Lower lobe of right lung (tissue), 2 donors: ENCODE data around the gene WDR86. TPM values are rescaled to one million over a fixed set of nuclear protein-coding genes. Genes with fewer than 3 reads are reported as not detected.

ENCODE experiments used
- ATAC-seq, 2 donors: fragments of 200-7000 bp; cut with Tn5 transposase; one replicate each; pipeline ENCODE4 v1.9.1; 2020 to 2022; ENCODE audit warnings: mild to moderate bottlenecking in 2 of 2, moderate library complexity in 2 of 2
- DNase-seq: peaks from one replicate; pipeline ENCODE4 v3.0.0-alpha.2; 2020
- H3K27ac ChIP-seq: fragments of 200-600 bp; one replicate; pipeline ENCODE4 v1.8.0; 2022
- H3K27me3 ChIP-seq: fragments of 200-600 bp; one replicate; pipeline ENCODE4 v1.8.0; 2022; ENCODE audit warnings: low read depth
- H3K36me3 ChIP-seq: fragments of 200-600 bp; one replicate; pipeline ENCODE4 v1.8.0; 2022; ENCODE audit warnings: mild to moderate bottlenecking
- H3K4me1 ChIP-seq: fragments of 200-600 bp; one replicate; pipeline ENCODE4 v1.8.0; 2022
- H3K4me3 ChIP-seq: fragments of 200-600 bp; one replicate; pipeline ENCODE4 v1.8.0; 2022; ENCODE audit warnings: mild to moderate bottlenecking
- H3K9me3 ChIP-seq: fragments of 200-600 bp; one replicate; pipeline ENCODE4 v1.8.0; 2022
- CTCF ChIP-seq: fragments of 200-600 bp; IDR thresholded peaks from one replicate; pipeline ENCODE4 v1.8.0; 2022; ENCODE audit warnings: antibody characterized with exemption, mild to moderate bottlenecking
- intact Hi-C: fragments of 100-400 bp; cut with DNase I; formaldehyde crosslinking; loops from one replicate; pipeline ENCODE4 v1.11.0; 2022
- total RNA-seq: library from RNA; stranded (reverse); fragmentation: NEBNext Ultra II Directional; extraction: Animal tissue kit (Norgen Biotek cat#: 25700); gene quantifications from one replicate; pipeline ENCODE4 v1.2.1, GENCODE V29; 2021
- donor health status: DM: no; HTN: yes; CAD: no; lungs with severe emphysema.

The WDR86 gene
- total RNA-seq, 1 donor from 2014 or later, result 4.4 TPM

DNA sequence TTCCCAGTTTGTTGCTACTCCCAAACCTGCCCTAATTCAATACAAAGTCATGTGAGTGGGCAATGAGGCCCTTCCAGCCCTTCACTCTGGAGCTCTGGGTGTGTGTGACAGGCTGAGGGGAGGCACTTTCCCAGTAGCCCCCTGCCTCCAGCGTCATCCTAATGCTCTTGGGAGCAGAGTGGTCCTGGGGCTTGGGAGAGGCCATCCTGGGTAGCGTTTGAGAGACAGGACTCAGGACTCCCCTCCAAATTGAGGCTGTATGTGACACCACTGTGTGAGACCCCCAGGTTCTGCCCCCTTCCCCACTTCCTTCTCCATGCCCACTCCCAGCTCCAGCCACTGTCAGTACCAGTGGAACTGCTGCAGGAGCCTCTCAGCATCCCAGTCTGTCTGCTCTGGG is 36.6 kb upstream of the WDR86 start:
- no peak for ATAC-seq
- H3K27ac ChIP-seq, result no peak overlapping the region
- no peak for TF ChIP-seq CTCF
- no peak for DNase-seq
- no peaks in the 10 kb centered on the region for H3K36me3 ChIP-seq
- H3K4me3 ChIP-seq, result no peak overlapping the region
- no peaks in the 10 kb centered on the region for H3K9me3 ChIP-seq
- H3K4me1 ChIP-seq, result peaks cover 10% of the 10 kb centered on the region
- H3K27me3 ChIP-seq, result peaks cover 4% of the 10 kb centered on the region
- intact Hi-C loops, result loop anchor here (10.0 kb wide), 1 partner anchor 72 kb away; no protein-coding TSS in a partner anchor

GRCh38 chr7:151444632-151445031 is 34.8 kb upstream of the WDR86 start:
- intact Hi-C loops, result loop anchor here (10.0 kb wide), 1 partner anchor 70 kb away; no protein-coding TSS in a partner anchor
- Histone ChIP-seq H3K27me3 (peaks cover 9% of the 10 kb centered on the region), H3K4me1 (peaks cover 22% of the 10 kb centered on the region), H3K9me3 (no peaks in the 10 kb centered on the region), H3K4me3 (no peak overlapping the region), H3K27ac (no peak overlapping the region), H3K36me3 (no peaks in the 10 kb centered on the region)
- no peak for DNase-seq
- no peak for ATAC-seq
- no peak for TF ChIP-seq CTCF

DNA sequence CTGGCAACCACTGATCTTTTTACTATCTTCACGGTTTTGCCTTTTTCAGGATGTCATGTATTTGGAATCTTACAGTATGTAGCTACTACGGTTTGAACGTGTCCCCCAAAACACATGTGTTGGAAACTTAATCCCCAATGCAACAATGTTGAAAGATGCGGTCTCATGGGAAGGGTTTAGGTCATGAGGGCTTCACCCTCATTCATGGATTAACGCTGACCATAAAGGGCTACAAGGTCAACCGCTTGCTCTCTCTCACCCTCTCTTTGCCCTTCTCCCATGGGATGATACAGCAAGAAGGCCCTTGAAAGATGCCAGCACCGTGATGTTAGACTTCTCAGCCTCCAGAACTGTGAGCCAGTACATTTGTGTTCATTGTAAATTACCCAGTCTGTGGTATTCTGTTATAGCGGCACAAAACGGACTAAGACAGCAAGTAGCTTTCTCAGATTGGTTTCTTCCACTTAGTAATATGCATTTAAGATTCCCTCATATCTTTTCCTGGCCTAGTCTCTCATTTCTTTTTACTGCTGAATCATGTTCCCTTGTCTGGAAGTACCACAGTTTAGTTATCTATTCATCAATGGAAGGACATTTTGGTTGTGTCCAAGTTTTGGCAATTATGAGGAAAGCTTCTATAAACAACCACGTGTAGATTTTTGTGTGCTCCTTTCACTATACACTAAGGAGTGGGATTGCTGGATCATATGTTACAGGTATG is 33.1 kb upstream of the WDR86 start:
- Histone ChIP-seq H3K27ac (no peak overlapping the region), H3K27me3 (peaks cover 15% of the 10 kb centered on the region), H3K9me3 (no peaks in the 10 kb centered on the region), H3K4me1 (peaks cover 21% of the 10 kb centered on the region), H3K4me3 (no peak overlapping the region), H3K36me3 (no peaks in the 10 kb centered on the region)
- intact Hi-C loops, result loop anchor here (10.0 kb wide), 1 partner anchor 68 kb away; no protein-coding TSS in a partner anchor
- ATAC-seq (no peak), DNase-seq (no peak)
- TF ChIP-seq CTCF, result no peak

DNA sequence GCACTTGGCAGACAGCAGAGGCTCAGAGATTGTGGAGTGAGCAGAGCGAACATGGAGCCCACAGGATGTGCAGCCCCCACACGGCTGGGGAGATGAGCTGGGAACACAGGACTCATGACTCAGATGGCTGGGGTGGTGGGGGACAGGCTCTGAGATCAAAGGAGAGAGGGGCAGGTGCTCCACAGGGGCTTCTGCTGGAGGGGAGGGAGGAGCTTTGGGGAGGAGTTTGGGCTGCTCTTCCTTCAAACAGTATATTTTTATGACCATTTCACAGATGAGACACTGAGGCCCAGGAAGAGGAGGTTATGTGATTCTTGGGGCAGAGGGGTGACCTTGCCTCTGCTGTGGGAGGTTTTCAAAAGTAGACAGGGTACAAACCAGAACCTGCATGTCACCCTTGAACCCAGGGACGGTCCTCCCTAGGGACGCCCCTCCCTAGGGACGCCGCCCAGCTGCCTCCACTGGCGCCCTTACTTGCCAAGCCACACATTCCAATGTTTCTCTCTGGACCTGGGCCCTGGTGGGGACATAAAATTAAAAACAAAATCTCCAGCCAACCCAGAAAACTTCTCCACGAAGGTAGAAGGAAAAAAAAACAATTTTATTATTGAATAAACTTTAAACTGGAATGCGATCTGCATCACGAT is 31.1 kb upstream of the WDR86 start:
- peaks cover 19% of the 10 kb centered on the region for H3K4me1 ChIP-seq
- intact Hi-C loops, result loop anchor here (10.0 kb wide), 1 partner anchor 66 kb away; no protein-coding TSS in a partner anchor
- H3K36me3 ChIP-seq, result no peaks in the 10 kb centered on the region
- H3K27me3 ChIP-seq, result peaks cover 15% of the 10 kb centered on the region
- no peak for TF ChIP-seq CTCF
- no peak overlapping the region for H3K27ac ChIP-seq
- no peaks in the 10 kb centered on the region for H3K9me3 ChIP-seq
- ATAC-seq (peak in 1 of 2 donors; percentile 11), DNase-seq (no peak)
- no peak overlapping the region for H3K4me3 ChIP-seq

GRCh38 chr7:151439855-151440798 is 30.3 kb upstream of the WDR86 start, which contains the start of gene CRYGN:
Gene CRYGN, minus strand, starts transcription at chr7:151440141. Its CDS starts 224 bp downstream, at chr7:151439917.
- Histone ChIP-seq H3K27me3 (peaks cover 15% of the 10 kb centered on the region), H3K9me3 (no peaks in the 10 kb centered on the region), H3K4me1 (peaks cover 19% of the 10 kb centered on the region), H3K36me3 (no peaks in the 10 kb centered on the region), H3K4me3 (peak within 1 kb of the TSS; percentile 39), H3K27ac (no peak within 1 kb of the TSS)
- no peak for DNase-seq
- peak; percentile 21 to 27 for ATAC-seq
- intact Hi-C loops, result loop anchor here (10.0 kb wide), 1 partner anchor 65 kb away; no protein-coding TSS in a partner anchor
- TF ChIP-seq CTCF, result no peak
